Measurements from ENCODE around the gene EXOC4. TPM values are rescaled to one million over a fixed set of nuclear protein-coding genes. Genes with fewer than 3 reads are reported as not detected.

EXOC4 gene
- total and polyA plus RNA-seq, 7 donors = 7.6 to 63.0 (median 29.1) TPM

DNA sequence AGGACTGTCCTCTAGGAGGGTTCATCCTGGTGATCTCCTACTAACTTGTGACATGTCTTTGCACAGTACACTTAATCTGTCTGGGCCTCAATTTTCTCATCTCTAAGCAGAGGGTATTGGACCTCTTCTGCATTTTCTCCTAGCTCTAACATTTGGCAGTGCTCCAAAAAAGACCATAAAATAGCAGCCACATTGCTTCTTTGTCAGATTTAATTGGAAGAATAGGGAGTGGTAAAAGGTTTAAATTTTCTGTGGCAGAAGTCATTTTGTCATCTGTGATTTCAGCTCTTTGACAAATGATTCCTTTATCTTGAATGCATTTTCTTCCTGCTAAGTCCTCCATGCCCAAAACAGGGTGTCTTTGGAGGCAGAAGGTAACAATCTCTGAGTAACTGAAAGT lies 584.3 kb downstream of the EXOC4 start:
- DNase-seq (no peak), ATAC-seq (no peak)
- TF ChIP-seq, protein P1, sequence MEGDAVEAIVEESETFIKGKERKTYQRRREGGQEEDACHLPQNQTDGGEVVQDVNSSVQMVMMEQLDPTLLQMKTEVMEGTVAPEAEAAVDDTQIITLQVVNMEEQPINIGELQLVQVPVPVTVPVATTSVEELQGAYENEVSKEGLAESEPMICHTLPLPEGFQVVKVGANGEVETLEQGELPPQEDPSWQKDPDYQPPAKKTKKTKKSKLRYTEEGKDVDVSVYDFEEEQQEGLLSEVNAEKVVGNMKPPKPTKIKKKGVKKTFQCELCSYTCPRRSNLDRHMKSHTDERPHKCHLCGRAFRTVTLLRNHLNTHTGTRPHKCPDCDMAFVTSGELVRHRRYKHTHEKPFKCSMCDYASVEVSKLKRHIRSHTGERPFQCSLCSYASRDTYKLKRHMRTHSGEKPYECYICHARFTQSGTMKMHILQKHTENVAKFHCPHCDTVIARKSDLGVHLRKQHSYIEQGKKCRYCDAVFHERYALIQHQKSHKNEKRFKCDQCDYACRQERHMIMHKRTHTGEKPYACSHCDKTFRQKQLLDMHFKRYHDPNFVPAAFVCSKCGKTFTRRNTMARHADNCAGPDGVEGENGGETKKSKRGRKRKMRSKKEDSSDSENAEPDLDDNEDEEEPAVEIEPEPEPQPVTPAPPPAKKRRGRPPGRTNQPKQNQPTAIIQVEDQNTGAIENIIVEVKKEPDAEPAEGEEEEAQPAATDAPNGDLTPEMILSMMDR (IDR thresholded peaks at IDR 0.05) = no peak
- intact Hi-C loops (cut with DNase I) = no loop called here
- Histone ChIP-seq H3K36me3 (ENCODE audit: insufficient read depth in 1 of 2, low read depth in 1 of 2) (no peaks in the 10 kb centered on the region), H3K27ac (no peak overlapping the region), H3K27me3 (ENCODE audit: insufficient read depth in 3 of 3, low read length in 2 of 3) (no peaks in the 10 kb centered on the region), H3K4me3 (no peak overlapping the region), H3K4me1 (peaks cover 5% of the 10 kb centered on the region), H3K9me3 (no peaks in the 10 kb centered on the region)

DNA sequence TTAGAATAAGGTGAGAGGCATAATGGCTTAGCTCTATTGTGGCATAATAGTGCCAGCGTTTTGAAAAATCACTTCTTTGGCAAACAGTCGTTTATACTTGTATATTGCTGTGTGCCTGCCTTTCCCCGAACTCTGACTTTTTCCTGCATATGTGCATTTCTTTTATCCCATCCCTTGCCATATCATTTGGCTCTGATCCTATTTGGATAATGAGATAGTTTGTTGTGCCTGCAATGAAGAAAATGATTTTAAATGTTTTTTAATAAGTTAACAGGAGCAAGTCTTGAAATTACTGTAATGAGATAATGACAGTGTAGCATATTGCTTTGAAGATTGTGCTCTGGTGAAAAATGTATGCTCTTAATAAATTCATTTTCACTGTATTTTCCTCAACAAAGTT lies 586.2 kb downstream of the EXOC4 start:
- WGBS, 3 donors = 90 to 92% (median 91%) methylated on average over 3 of the region's 3 CpGs
- H3K36me3 ChIP-seq (ENCODE audit: insufficient read depth in 1 of 2, low read depth in 1 of 2) = no peaks in the 10 kb centered on the region
- ATAC-seq = no peak
- H3K27me3 ChIP-seq (ENCODE audit: insufficient read depth in 3 of 3, low read length in 2 of 3) = no peaks in the 10 kb centered on the region
- TF ChIP-seq, protein P1 (IDR thresholded peaks at IDR 0.05) = no peak
- no peak for DNase-seq
- peaks cover 5% of the 10 kb centered on the region for H3K4me1 ChIP-seq
- no peak overlapping the region for H3K27ac ChIP-seq
- H3K4me3 ChIP-seq = no peak overlapping the region
- H3K9me3 ChIP-seq = peaks cover 7% of the 10 kb centered on the region
- intact Hi-C loops (cut with DNase I) = no loop called here

DNA sequence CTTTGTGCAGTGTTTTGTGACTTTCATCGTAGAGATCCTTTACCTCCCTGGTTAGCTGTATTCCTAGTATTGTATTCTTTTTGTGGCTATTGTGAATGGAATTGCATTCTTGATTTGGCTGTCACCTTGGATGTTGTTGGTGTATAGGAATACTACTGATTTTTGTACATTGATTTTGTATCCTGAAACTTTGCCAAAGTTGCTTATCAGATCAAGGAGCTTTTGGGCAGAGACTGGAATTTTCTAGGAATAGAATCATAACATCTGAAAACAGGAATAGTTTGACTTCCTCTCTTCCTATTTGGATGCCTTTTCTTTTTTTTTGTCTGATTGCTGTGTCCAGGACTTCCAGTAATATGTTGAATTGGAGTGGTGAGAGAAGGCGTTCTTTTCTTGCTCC lies 590.5 kb downstream of the EXOC4 start:
- Histone ChIP-seq H3K27me3 (ENCODE audit: insufficient read depth in 3 of 3, low read length in 2 of 3) (no peaks in the 10 kb centered on the region), H3K4me3 (no peak overlapping the region), H3K4me1 (no peaks in the 10 kb centered on the region), H3K9me3 (peaks cover 7% of the 10 kb centered on the region), H3K36me3 (ENCODE audit: insufficient read depth in 1 of 2, low read depth in 1 of 2) (no peaks in the 10 kb centered on the region), H3K27ac (no peak overlapping the region)
- DNase-seq (no peak), ATAC-seq (no peak)
- intact Hi-C loops (cut with DNase I) = no loop called here
- TF ChIP-seq, protein P1 (IDR thresholded peaks at IDR 0.05) = no peak
- WGBS, 3 donors = 83 to 90% (median 83%) methylated on average over 2 of the region's 2 CpGs

DNA sequence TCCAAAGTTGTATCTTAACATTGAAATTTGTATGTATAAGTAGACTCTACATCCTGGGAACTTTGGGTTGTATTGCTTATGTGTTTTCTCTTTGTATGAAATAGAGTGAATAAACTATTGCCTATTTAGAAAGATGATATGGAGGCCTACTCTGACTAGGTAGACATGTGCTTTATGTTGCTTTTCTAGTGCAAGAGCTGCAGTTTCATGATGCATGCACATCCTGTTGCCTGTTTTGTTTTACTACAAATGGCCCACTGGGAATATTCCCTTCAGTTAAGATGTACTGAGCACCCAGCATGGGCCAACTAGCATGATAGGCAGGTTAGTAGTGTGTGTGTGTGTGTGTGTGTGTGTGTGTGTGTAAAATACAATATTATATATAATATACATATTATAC lies 592.1 kb downstream of the EXOC4 start:
- Histone ChIP-seq H3K4me1 (no peaks in the 10 kb centered on the region), H3K4me3 (no peak overlapping the region), H3K27ac (no peak overlapping the region), H3K36me3 (ENCODE audit: insufficient read depth in 1 of 2, low read depth in 1 of 2) (no peaks in the 10 kb centered on the region), H3K9me3 (peaks cover 7% of the 10 kb centered on the region), H3K27me3 (ENCODE audit: insufficient read depth in 3 of 3, low read length in 2 of 3) (no peaks in the 10 kb centered on the region)
- DNase-seq = no peak
- no peak for ATAC-seq
- intact Hi-C loops (cut with DNase I) = no loop called here
- TF ChIP-seq, protein P1 (IDR thresholded peaks at IDR 0.05) = no peak

DNA sequence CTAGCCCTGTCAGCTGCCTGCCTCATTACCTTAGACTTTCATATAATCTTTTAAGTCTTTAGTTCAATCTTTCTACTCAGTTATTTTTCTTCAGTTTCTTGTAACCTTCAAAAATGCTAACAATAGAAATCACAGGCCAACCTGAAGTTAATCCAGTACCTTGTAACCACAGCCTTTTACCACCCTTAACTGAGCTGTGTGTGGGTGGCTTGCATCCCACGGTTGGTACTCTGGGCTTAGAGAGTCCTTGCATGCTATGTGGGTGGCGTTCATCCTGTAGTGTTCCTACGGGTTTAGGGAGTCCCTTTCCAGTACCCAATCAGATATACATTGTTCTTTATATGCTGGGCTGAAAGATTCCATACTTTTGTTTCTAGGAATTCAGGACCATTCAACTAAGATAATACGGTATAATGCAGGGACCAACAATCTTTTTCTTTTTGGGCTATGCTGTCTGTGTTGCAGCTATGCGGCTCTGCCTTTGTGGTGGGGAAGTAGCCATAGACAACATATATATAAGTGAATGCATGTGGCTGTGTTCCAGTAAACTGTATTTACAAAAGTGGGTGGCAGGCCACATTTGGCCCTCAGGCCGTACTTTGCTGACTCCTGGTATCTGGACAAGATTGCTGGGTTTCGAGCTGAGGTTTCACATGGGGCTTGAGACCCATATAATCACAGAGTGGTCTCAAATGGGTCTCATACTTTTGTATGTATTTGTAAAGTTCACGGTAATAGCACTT lies 593.5 kb downstream of the EXOC4 start:
- ATAC-seq (no peak), DNase-seq (no peak)
- WGBS, 3 donors = 91 to 94% (median 92%) methylated on average over 8 of the region's 8 CpGs
- H3K4me3 ChIP-seq = no peak overlapping the region
- no peaks in the 10 kb centered on the region for H3K4me1 ChIP-seq
- H3K27ac ChIP-seq = no peak overlapping the region
- TF ChIP-seq, protein P1 (IDR thresholded peaks at IDR 0.05) = no peak
- intact Hi-C loops (cut with DNase I) = no loop called here
- no peaks in the 10 kb centered on the region for H3K27me3 ChIP-seq (ENCODE audit: insufficient read depth in 3 of 3, low read length in 2 of 3)
- H3K36me3 ChIP-seq (ENCODE audit: insufficient read depth in 1 of 2, low read depth in 1 of 2) = no peaks in the 10 kb centered on the region
- H3K9me3 ChIP-seq = peaks cover 7% of the 10 kb centered on the region
